ENCODE measurements around the gene THADA. TPM values are rescaled to one million over a fixed set of nuclear protein-coding genes. Genes with fewer than 3 reads are reported as not detected.

THADA gene
- total RNA-seq, 3 donors from 2014 or later, result 50.3 to 60.4 (median 57.0) TPM

DNA sequence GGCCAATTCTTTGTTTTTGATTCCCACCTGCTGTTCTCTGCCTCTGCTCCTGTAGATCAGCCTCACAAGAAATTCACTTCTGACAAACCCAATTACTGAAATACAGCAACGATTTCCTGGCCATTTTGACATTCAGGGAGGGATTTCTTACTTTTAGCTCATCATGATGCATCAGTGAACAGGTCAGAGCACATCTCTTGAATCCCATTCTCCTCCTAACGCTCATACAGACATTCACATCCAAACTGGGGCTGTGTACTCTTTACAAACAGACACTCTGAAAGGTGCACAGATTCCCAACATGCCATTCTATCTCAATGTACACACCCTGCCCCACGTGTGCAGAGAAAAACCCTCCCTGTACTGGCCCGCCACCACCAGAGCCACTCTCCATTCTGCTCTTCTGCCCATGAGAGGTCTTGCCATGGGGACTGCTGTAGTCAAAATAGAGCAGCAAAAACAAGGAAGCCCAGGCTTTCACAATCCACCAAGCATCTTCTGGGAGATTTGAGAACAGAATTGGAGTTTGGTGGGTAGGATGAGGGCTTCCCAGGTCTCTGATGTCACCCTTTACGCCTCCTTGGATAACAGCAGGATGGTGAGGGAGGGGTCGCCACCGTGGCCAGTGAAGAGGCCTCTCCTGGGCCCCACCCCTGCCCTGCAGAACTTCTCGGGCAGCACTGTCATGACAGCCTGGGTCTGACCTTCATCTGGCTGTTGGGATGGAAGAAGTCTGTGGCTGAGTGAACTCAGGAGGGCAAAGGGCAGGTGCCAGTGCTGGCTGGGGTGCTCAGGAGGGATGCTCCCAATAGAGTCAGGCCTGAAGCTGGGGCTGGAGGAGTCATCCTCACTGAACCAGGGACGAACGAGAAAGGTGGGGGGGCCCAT lies 327.5 kb downstream of the THADA start:
- no peak for DNase-seq
- peaks cover 31% of the 10 kb centered on the region for H3K36me3 Mint-ChIP-seq (ENCODE audit: insufficient read depth)
- no peak for ATAC-seq
- H3K27me3 Mint-ChIP-seq (ENCODE audit: low read depth), result no peaks in the 10 kb centered on the region
- H3K4me3 Mint-ChIP-seq, result no peak overlapping the region
- no peaks in the 10 kb centered on the region for H3K4me1 Mint-ChIP-seq (ENCODE audit: low read depth)
- no peaks in the 10 kb centered on the region for H3K9me3 Mint-ChIP-seq

DNA sequence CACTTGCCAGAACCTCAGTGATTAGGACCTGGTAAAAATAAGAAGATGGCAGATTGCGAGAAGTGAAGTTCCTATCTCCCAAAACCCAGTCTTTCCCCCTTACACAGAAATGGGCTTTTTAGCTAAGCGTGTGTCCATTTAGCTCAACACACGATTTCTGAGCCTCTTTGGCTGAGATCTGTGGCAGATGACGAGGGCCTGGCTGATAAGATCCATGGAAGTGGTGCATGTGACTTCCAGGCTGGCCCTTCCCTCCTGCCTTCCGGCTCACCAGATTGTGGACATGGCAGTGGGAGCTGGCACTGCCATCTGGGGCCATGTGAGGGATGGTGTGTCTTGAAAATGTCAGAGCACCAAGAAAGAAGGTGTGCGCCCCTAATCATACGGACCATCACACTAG lies 328.5 kb downstream of the THADA start:
- peaks cover 32% of the 10 kb centered on the region for H3K36me3 Mint-ChIP-seq (ENCODE audit: insufficient read depth)
- H3K4me1 Mint-ChIP-seq (ENCODE audit: low read depth), result no peaks in the 10 kb centered on the region
- no peak overlapping the region for H3K4me3 Mint-ChIP-seq
- no peaks in the 10 kb centered on the region for H3K9me3 Mint-ChIP-seq
- H3K27me3 Mint-ChIP-seq (ENCODE audit: low read depth), result no peaks in the 10 kb centered on the region
- ATAC-seq (no peak), DNase-seq (no peak)

DNA sequence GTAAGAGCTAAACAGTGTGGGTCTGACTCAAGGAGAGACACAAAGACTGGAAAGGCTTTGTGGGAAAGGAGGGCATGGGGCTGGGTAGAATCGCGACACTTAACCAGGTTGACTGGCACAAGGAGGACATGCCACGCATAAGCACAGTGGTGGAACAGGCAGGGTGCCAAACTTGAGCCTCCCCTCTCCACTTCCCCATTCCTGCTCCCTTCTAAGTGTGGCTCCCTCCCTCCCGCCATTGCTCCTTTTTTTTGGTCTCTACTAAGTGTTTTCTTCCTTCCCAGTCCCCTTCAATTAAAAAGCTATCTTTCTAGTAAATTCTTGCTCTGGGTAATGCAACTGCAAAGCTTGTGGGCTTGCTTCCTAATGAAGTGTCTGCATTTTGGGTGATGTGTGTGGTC lies 329.1 kb downstream of the THADA start:
- Mint-ChIP-seq H3K9me3 (no peaks in the 10 kb centered on the region), H3K4me3 (no peak overlapping the region), H3K36me3 (ENCODE audit: insufficient read depth) (peaks cover 27% of the 10 kb centered on the region)

DNA sequence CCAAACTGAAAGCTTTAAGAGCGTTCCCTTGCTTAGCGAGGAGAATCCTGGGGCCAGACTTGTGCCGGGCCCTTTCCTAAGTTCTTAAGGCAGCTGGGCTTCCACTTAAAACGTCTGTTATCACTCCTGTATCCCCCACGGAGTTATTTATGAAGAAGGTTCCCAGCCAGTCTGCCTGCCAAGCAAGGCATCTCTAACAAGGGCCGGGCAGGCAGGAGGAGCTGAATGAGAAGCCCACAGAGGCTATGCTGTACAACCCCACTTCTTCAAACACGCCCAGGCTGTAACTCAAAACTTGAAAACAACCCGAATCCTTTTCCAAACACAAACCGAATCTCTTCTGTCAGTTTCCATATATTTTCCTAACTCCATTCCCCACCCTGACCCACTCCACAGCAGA lies 330.4 kb downstream of the THADA start:
- H3K36me3 Mint-ChIP-seq (ENCODE audit: insufficient read depth), result peaks cover 27% of the 10 kb centered on the region
- ATAC-seq, result no peak
- H3K9me3 Mint-ChIP-seq, result no peaks in the 10 kb centered on the region
- H3K4me1 Mint-ChIP-seq (ENCODE audit: low read depth), result no peaks in the 10 kb centered on the region
- H3K4me3 Mint-ChIP-seq, result no peak overlapping the region
- no peaks in the 10 kb centered on the region for H3K27me3 Mint-ChIP-seq (ENCODE audit: low read depth)
- DNase-seq, result no peak

More for the DNA sequence above, 329.1 kb downstream of the THADA start:
- DNase-seq (no peak), ATAC-seq (no peak)
- Mint-ChIP-seq H3K27me3 (ENCODE audit: low read depth) (no peaks in the 10 kb centered on the region), H3K4me1 (ENCODE audit: low read depth) (no peaks in the 10 kb centered on the region)

DNA sequence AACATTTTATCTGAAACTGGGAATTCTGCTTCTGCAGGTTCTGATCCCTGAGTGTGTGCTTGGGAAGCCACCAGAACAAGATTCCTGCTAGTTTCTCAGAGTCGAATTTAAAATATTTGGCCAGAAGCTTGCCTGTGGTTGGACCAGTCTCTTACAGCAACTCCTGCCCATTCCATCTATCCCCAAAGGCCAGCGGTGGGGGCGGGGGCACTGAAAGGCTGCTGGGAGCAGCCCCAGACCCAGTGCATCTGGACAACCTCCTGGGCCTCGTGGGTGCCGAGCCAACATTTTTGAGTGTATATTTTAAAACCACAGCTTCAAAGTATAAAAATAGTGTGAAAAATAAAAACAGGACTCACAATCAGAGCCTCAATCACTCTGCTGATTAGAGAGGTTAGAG lies 330.8 kb downstream of the THADA start:
- Mint-ChIP-seq H3K27me3 (ENCODE audit: low read depth) (no peaks in the 10 kb centered on the region), H3K36me3 (ENCODE audit: insufficient read depth) (peaks cover 27% of the 10 kb centered on the region), H3K9me3 (no peaks in the 10 kb centered on the region), H3K4me1 (ENCODE audit: low read depth) (no peaks in the 10 kb centered on the region), H3K4me3 (no peak overlapping the region)
- DNase-seq (no peak), ATAC-seq (no peak)

DNA sequence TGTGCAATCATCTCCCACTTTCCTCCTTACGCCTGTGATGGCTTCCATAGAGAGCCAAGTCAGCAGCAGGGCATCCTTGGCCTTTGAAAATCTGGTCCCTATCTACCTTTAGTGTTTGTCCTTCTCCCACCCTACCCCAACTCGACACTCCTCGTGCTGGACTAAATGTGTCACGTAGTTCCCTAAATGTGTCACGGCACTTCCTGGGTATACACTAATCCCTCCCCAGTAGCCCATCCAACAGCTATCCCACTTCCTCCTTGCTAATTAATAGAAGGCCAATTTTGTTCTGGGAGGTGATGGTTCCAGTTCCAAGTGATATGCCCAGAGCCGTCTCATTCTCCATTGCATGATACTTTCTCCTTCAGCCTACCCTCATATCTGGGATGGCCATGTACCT lies 332.9 kb downstream of the THADA start:
- ATAC-seq (no peak), DNase-seq (no peak)
- Mint-ChIP-seq H3K36me3 (ENCODE audit: insufficient read depth) (peaks cover 23% of the 10 kb centered on the region), H3K9me3 (no peaks in the 10 kb centered on the region), H3K4me1 (ENCODE audit: low read depth) (no peaks in the 10 kb centered on the region), H3K4me3 (no peak overlapping the region), H3K27me3 (ENCODE audit: low read depth) (no peaks in the 10 kb centered on the region)

DNA sequence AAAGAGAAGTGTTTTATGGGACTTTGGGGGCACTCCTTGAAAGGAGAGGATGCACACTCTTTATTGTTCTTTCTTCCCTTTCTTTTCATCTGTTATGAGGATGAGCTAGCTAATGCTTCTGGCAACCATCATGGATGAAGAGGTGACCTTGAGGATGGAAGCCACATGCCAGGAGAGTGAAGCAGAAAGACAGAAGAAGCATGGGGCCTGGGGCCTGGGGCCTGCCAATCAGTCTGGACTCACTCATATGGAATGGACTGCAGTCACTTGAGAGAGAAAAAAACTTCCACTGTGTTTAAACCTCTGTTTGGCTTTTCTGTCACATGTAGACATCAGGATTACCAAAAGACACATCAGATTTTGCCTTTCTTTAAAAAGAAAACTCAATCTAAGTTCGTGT lies 333.6 kb downstream of the THADA start:
- ATAC-seq, result no peak
- no peaks in the 10 kb centered on the region for H3K4me1 Mint-ChIP-seq (ENCODE audit: low read depth)

DNA sequence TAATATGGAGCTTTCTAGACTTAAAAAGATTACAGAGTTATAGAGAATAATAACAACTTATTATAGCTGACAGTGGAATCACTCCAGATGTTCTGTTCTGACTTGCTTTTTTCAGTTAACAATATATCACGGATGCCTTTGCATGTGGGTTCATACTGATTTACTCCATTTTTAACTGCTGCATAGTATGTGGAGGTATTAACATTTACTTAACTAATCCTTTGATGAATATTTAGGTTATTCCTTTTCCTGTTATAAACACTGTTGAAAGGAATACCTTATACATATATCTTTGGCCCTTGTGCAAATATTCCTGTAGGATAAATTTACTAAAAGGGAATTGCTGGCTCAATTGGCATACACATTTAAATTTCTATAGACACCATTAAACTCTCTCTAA lies 336.3 kb downstream of the THADA start:
- no peaks in the 10 kb centered on the region for H3K4me1 Mint-ChIP-seq (ENCODE audit: low read depth)
- DNase-seq (no peak), ATAC-seq (no peak)
- H3K4me3 Mint-ChIP-seq, result no peak overlapping the region
- H3K9me3 Mint-ChIP-seq, result no peaks in the 10 kb centered on the region
- H3K27me3 Mint-ChIP-seq (ENCODE audit: low read depth), result no peaks in the 10 kb centered on the region
- H3K36me3 Mint-ChIP-seq (ENCODE audit: insufficient read depth), result peaks cover 15% of the 10 kb centered on the region

More for the DNA sequence above, 333.6 kb downstream of the THADA start:
- Mint-ChIP-seq H3K9me3 (no peaks in the 10 kb centered on the region), H3K36me3 (ENCODE audit: insufficient read depth) (peaks cover 23% of the 10 kb centered on the region), H3K27me3 (ENCODE audit: low read depth) (no peaks in the 10 kb centered on the region), H3K4me3 (no peak overlapping the region)
- DNase-seq, result no peak

DNA sequence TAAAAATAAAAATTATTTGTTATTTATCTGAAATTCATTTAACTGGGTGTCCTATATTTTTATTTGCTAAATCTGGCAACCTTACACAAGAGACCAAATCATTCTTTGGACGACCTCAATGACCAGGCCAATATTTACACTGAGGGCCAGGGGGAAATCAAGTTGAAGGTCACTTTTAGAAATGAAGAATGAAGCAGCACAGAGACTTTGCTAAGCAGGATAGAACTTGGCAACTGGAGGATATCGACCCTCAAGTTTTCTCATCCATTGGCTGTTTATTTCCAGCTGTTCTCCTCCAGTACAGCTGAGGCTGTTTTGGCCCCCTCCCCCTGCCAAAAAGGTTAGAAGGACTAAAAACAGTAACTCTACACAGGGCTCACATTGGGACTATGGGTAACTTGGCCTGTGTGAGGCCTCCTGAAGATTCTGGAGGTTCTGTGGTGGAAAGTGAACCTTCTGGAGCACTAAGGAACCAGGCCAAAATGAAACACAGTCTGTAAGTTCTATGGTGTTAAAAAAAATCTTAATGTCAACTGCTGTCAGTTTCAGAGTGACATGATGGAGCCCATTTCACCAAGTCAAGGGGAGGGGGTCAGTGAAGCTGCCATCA lies 337.2 kb downstream of the THADA start:
- Mint-ChIP-seq H3K9me3 (no peaks in the 10 kb centered on the region), H3K36me3 (ENCODE audit: insufficient read depth) (peaks cover 11% of the 10 kb centered on the region), H3K4me3 (no peak overlapping the region), H3K4me1 (ENCODE audit: low read depth) (no peaks in the 10 kb centered on the region), H3K27me3 (ENCODE audit: low read depth) (no peaks in the 10 kb centered on the region)
- ATAC-seq, result no peak
- DNase-seq, result no peak

DNA sequence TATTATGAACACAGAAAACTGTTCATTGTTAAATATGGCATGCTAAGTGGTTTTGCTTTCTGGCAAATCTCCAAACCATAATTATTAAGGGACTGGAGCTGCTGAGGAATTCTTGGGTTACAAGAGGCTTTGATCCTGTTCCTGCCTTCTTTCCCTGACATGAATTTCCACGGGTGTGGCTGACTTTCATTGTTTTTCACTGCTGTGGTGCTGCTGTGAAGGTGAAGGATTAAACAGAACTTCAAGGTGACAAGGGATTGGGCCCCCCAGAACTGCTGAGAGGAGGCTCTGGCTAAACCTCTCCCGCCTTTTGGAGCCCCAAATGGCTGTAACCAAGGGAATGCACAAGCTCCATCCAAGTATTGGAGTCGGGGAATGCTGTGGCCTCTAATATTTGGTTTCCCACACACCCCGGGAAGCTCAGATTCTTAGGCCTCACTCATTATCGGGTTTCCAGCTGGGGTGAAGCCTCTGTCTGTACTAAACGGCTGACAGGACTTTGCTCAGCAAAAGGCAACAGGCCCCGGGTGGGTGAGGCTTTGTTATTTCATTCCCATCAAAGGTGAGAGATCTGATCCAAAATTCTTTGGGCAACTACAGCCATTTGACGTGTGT lies 340.4 kb downstream of the THADA start:
- Mint-ChIP-seq H3K36me3 (ENCODE audit: insufficient read depth) (peaks cover 6% of the 10 kb centered on the region), H3K27me3 (ENCODE audit: low read depth) (no peaks in the 10 kb centered on the region), H3K4me1 (ENCODE audit: low read depth) (no peaks in the 10 kb centered on the region), H3K4me3 (no peak overlapping the region), H3K9me3 (no peaks in the 10 kb centered on the region)
- DNase-seq (no peak), ATAC-seq (no peak)

DNA sequence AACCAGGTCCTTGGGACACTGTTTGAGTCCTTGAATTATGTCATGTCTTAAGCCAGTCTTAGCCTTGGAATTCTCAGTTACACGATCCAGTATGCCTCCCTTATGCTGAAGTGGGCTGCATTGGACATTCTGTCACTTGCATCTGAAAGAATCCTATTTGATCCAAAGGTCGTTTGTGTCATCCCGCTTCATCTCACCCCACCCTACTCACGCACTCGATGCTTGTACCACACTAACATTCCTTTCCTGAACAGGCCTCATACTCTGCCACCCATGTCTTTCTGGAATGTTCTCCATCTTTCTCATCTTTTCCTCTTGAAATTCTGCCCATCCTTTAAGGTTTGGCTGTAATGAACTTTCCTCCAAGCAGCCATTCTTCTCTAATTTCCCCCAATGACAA lies 341.5 kb downstream of the THADA start:
- H3K4me1 Mint-ChIP-seq (ENCODE audit: low read depth), result no peaks in the 10 kb centered on the region
- no peak overlapping the region for H3K4me3 Mint-ChIP-seq
- H3K36me3 Mint-ChIP-seq (ENCODE audit: insufficient read depth), result peaks cover 8% of the 10 kb centered on the region
- ATAC-seq (no peak), DNase-seq (no peak)
- no peaks in the 10 kb centered on the region for H3K9me3 Mint-ChIP-seq
- no peaks in the 10 kb centered on the region for H3K27me3 Mint-ChIP-seq (ENCODE audit: low read depth)

DNA sequence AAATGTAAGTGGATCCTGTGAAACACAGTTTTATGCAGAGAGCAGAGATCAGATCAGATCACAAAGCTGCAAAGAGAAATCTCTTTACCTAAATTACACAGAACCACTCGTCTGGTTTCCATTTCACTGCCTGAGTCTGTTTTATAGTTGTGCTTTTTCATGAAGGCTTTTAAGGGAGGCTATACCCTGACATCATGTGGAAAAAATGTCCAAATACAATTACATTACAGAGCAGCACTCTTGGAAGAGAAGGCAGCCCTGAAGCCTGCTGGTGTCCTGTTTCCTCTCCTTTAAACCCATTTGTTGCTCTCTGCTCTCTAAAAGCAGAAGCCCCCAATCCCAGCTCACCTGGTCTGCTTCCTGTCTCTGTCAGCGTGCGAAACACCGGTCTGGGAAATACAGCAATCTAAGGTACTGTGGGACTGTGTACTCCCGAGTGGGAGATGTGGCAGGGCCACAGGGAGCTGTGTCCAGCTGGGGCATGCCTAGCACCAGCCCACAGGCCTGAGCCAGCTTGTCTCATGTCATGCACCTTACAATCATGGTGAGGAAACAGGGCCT lies 344.6 kb downstream of the THADA start:
- no peak for ATAC-seq
- Mint-ChIP-seq H3K4me1 (ENCODE audit: low read depth) (no peaks in the 10 kb centered on the region), H3K4me3 (no peak overlapping the region)

DNA sequence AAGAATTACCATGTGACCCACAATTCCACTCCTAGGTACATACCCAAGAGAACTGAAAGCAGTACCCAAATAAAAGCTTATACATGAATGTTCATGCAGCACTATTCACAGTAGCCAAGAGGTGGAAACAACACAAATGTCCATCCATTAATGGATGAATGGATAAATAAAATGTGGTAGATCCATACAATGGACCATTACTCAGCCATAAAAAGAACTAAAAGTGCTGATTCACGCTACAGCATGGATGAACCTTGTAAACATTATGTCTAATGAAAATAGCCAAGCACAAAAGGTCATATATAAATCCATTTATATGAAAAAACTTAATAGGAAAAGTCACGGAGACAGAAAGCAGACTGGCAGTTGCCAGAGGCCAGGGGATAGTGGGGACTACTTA lies 345.8 kb downstream of the THADA start:
- no peaks in the 10 kb centered on the region for H3K4me1 Mint-ChIP-seq (ENCODE audit: low read depth)
- H3K4me3 Mint-ChIP-seq, result no peak overlapping the region
- DNase-seq (no peak), ATAC-seq (no peak)
- H3K27me3 Mint-ChIP-seq (ENCODE audit: low read depth), result no peaks in the 10 kb centered on the region
- peaks cover 4% of the 10 kb centered on the region for H3K36me3 Mint-ChIP-seq (ENCODE audit: insufficient read depth)
- H3K9me3 Mint-ChIP-seq, result no peaks in the 10 kb centered on the region

More for the DNA sequence above, 344.6 kb downstream of the THADA start:
- Mint-ChIP-seq H3K36me3 (ENCODE audit: insufficient read depth) (peaks cover 2% of the 10 kb centered on the region), H3K9me3 (no peaks in the 10 kb centered on the region), H3K27me3 (ENCODE audit: low read depth) (no peaks in the 10 kb centered on the region)
- DNase-seq, result no peak

DNA sequence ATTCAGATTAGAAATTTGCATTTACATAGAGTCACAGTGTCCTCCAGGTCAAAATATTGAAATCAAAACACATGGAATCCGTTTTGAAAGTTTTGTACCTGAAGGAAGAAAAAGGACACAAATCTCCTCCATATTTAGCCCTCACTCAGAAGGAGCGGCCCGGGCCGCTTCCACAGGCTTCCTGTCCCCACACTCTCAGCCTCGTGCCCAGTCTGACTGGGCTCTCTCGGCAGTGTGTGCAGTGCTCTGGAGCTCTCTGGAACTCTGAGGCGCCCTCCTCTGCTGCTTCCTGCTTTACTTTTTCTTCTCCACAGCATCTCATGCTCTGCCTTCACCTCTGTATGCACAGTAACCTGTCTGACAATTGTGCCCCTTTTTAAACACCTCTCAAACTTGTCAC lies 347.2 kb downstream of the THADA start:
- Mint-ChIP-seq H3K4me1 (ENCODE audit: low read depth) (no peaks in the 10 kb centered on the region), H3K9me3 (no peaks in the 10 kb centered on the region), H3K36me3 (ENCODE audit: insufficient read depth) (peaks cover 6% of the 10 kb centered on the region), H3K27me3 (ENCODE audit: low read depth) (no peaks in the 10 kb centered on the region), H3K4me3 (no peak overlapping the region)
- ATAC-seq (no peak), DNase-seq (no peak)

Measured in activated T-cell treated with anti-CD3 and anti-CD28 coated beads, Interleukin-2, amount 50 U/mL, for 4 hours (primary cell).